GM12873 (cell line): Measurements from ENCODE around the gene NFATC2.

Source experiments
- TF ChIP-seq, protein P1 (sequence below): IDR thresholded peaks from 2 replicates; pipeline ENCODE4 v1.5.1; 2012; ENCODE audit warnings: low read depth, mild to moderate bottlenecking, moderate library complexity, low read length, control low read depth; ENCODE audit not compliant: insufficient read depth; ENCODE audit errors: missing control alignments

NFATC2 gene

DNA sequence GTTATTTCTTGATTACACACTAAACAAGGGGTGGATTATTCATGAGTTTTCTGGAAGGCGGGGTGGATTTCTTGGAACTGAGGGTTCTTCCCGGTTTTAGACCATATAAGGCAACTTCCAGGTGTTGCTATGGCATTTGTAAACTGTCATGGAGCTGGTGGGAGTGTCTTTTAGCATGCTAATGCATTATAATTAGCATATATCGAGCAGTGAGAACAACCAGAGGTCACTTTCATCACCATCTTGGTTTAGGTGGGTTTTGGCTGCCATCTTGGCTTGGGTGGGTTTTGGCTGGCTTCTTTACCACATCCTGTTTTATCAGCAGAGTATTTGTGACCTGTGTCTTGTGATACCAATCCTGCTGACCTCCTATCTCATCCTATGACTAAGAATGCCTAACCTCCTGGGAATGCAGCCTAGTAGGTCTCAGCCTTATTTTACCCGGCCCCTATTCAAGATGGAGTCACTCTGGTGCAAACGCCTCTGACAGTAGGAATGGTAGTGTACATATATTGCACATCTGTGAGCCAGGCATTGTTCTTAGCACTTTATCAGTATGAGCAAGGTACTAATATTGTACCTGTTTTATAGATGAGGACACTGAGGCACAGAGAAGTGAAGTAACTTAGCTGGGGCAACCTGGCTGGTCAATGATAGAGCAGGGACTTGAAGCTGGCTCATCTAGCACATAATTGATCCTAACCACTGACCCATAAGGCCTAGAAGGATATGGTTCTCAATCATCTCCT, 203.7 kb downstream of the NFATC2 start:
- TF ChIP-seq, protein P1, sequence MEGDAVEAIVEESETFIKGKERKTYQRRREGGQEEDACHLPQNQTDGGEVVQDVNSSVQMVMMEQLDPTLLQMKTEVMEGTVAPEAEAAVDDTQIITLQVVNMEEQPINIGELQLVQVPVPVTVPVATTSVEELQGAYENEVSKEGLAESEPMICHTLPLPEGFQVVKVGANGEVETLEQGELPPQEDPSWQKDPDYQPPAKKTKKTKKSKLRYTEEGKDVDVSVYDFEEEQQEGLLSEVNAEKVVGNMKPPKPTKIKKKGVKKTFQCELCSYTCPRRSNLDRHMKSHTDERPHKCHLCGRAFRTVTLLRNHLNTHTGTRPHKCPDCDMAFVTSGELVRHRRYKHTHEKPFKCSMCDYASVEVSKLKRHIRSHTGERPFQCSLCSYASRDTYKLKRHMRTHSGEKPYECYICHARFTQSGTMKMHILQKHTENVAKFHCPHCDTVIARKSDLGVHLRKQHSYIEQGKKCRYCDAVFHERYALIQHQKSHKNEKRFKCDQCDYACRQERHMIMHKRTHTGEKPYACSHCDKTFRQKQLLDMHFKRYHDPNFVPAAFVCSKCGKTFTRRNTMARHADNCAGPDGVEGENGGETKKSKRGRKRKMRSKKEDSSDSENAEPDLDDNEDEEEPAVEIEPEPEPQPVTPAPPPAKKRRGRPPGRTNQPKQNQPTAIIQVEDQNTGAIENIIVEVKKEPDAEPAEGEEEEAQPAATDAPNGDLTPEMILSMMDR = no peak

DNA sequence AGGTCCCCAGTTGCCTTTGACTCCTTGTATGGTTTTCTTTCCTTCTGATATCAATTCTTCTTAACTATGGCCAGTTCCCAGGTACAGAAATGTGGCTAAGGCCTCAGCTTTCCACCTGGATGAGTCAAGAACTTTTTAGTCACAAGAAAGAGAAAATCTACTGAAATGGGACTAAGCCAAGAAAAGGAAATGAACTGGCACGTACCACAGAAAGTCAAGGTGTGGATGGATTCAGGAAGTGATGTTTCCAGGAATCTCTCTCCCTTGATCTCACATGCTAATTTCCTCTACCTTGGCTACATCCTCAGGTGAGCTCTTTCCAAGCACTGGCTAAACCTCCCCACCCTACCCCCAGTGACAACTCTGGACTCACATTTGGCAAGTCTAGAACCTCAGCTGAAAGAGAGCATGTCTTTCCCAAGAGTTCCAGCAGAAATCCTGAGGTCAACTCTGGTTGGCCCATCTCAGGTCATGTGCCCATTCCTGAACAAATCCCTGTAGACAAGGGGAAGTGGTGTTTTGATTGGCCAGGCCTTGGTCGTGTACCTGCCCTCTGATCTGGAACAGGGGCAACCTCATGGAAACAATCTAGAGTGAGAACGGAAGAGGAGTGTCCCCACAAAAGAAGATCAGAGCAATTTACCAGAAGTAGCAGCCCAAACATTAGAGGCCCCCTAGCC, 205.3 kb downstream of the NFATC2 start:
- TF ChIP-seq, protein P1 = no peak
